ENCODE data around the gene CHI3L1. TPM values are rescaled to one million over a fixed set of nuclear protein-coding genes. Genes with fewer than 3 reads are reported as not detected.

Gene CHI3L1
- total RNA-seq, 1 donor, result 273 TPM

GRCh38 chr1:203140743-203141520 is 45.6 kb downstream of the CHI3L1 start:
- no peak for TF ChIP-seq CTCF (IDR thresholded peaks at IDR 0.05; ENCODE audit: extremely low read depth, low read depth, low read length)
- Histone ChIP-seq H3K27me3 (ENCODE audit: insufficient read depth, low read length) (peaks cover 20% of the 10 kb centered on the region), H3K36me3 (ENCODE audit: insufficient read depth, low read length) (no peaks in the 10 kb centered on the region), H2AFZ (ENCODE audit: low read length) (no peak overlapping the region), H4K20me1 (ENCODE audit: insufficient read depth, low read length) (no peaks in the 10 kb centered on the region), H3K4me1 (ENCODE audit: insufficient read depth, low read length) (no peaks in the 10 kb centered on the region), H3K27ac (ENCODE audit: low read depth, low read length) (no peak overlapping the region), H3K9me3 (ENCODE audit: low read depth, low read length) (no peaks in the 10 kb centered on the region), H3K79me2 (ENCODE audit: insufficient read depth, low read length) (no peaks in the 10 kb centered on the region), H3K4me3 (ENCODE audit: insufficient read depth, low read length) (no peak overlapping the region), H3K4me2 (ENCODE audit: insufficient read depth, low read length) (no peak overlapping the region)
- peak; percentile 76 for DNase-seq (ENCODE audit: insufficient read length, low spot score, missing footprints)

GRCh38 chr1:203139976-203140475 is 46.5 kb downstream of the CHI3L1 start:
- Histone ChIP-seq H3K4me3 (ENCODE audit: insufficient read depth, low read length) (no peak overlapping the region), H3K27me3 (ENCODE audit: insufficient read depth, low read length) (peaks cover 20% of the 10 kb centered on the region), H3K36me3 (ENCODE audit: insufficient read depth, low read length) (no peaks in the 10 kb centered on the region), H3K79me2 (ENCODE audit: insufficient read depth, low read length) (no peaks in the 10 kb centered on the region), H2AFZ (ENCODE audit: low read length) (no peak overlapping the region), H4K20me1 (ENCODE audit: insufficient read depth, low read length) (no peaks in the 10 kb centered on the region), H3K4me1 (ENCODE audit: insufficient read depth, low read length) (no peaks in the 10 kb centered on the region), H3K27ac (ENCODE audit: low read depth, low read length) (no peak overlapping the region), H3K9me3 (ENCODE audit: low read depth, low read length) (no peaks in the 10 kb centered on the region), H3K4me2 (ENCODE audit: insufficient read depth, low read length) (no peak overlapping the region)
- DNase-seq (ENCODE audit: insufficient read length, low spot score, missing footprints), result peak; percentile 25
- TF ChIP-seq CTCF (IDR thresholded peaks at IDR 0.05; ENCODE audit: extremely low read depth, low read depth, low read length), result no peak

- H3K79me2 ChIP-seq (ENCODE audit: insufficient read depth, low read length), result no peaks in the 10 kb centered on the region
- no peaks in the 10 kb centered on the region for H3K4me1 ChIP-seq (ENCODE audit: insufficient read depth, low read length)
- H4K20me1 ChIP-seq (ENCODE audit: insufficient read depth, low read length), result no peaks in the 10 kb centered on the region
- H3K27ac ChIP-seq (ENCODE audit: low read depth, low read length), result no peak overlapping the region
- no peak overlapping the region for H3K4me3 ChIP-seq (ENCODE audit: insufficient read depth, low read length)
- no peak for DNase-seq (ENCODE audit: insufficient read length, low spot score, missing footprints)
- no peak overlapping the region for H2AFZ ChIP-seq (ENCODE audit: low read length)
- TF ChIP-seq CTCF (IDR thresholded peaks at IDR 0.05; ENCODE audit: extremely low read depth, low read depth, low read length), result no peak
- no peaks in the 10 kb centered on the region for H3K36me3 ChIP-seq (ENCODE audit: insufficient read depth, low read length)
- peaks cover 23% of the 10 kb centered on the region for H3K27me3 ChIP-seq (ENCODE audit: insufficient read depth, low read length)
- H3K9me3 ChIP-seq (ENCODE audit: low read depth, low read length), result no peaks in the 10 kb centered on the region
- no peak overlapping the region for H3K4me2 ChIP-seq (ENCODE audit: insufficient read depth, low read length)
Measured at GRCh38 chr1:203138066-203138465, 48.4 kb downstream of the CHI3L1 start.

GRCh38 chr1:203137324-203137723 is 49.2 kb downstream of the CHI3L1 start:
- TF ChIP-seq CTCF (IDR thresholded peaks at IDR 0.05; ENCODE audit: extremely low read depth, low read depth, low read length), result no peak
- Histone ChIP-seq H3K79me2 (ENCODE audit: insufficient read depth, low read length) (no peaks in the 10 kb centered on the region), H3K4me2 (ENCODE audit: insufficient read depth, low read length) (no peak overlapping the region), H3K4me3 (ENCODE audit: insufficient read depth, low read length) (no peak overlapping the region), H3K9me3 (ENCODE audit: low read depth, low read length) (no peaks in the 10 kb centered on the region), H3K36me3 (ENCODE audit: insufficient read depth, low read length) (no peaks in the 10 kb centered on the region), H4K20me1 (ENCODE audit: insufficient read depth, low read length) (no peaks in the 10 kb centered on the region), H3K4me1 (ENCODE audit: insufficient read depth, low read length) (no peaks in the 10 kb centered on the region), H3K27me3 (ENCODE audit: insufficient read depth, low read length) (peaks cover 23% of the 10 kb centered on the region), H3K27ac (ENCODE audit: low read depth, low read length) (no peak overlapping the region), H2AFZ (ENCODE audit: low read length) (no peak overlapping the region)
- peak; percentile 58 for DNase-seq (ENCODE audit: insufficient read length, low spot score, missing footprints)
